ENCODE results near the gene ZNF385A. TPM values are rescaled to one million over a fixed set of nuclear protein-coding genes. Genes with fewer than 3 reads are reported as not detected.

The ZNF385A gene
- total and polyA plus RNA-seq, 2 experiments from 2014 or later, result 10.9 to 21.7 TPM

GRCh38 chr12:54401119-54401518 is 16.6 kb upstream of the ZNF385A start:
- Histone ChIP-seq H3K36me3 (ENCODE audit: insufficient read depth) (peaks cover 5% of the 10 kb centered on the region; the same call in 1 of the 2 replicates), H3K9me2 (ENCODE audit: insufficient read depth) (no peaks in the 10 kb centered on the region), H3K4me2 (no peak overlapping the region), H4K20me1 (replicated peaks; ENCODE audit: insufficient read depth) (no peaks in the 10 kb centered on the region), H3K79me2 (replicated peaks; ENCODE audit: insufficient read depth) (no peaks in the 10 kb centered on the region), H3K4me1 (ENCODE audit: insufficient read depth) (no peaks in the 10 kb centered on the region), H3K27me3 (ENCODE audit: insufficient read depth) (no peaks in the 10 kb centered on the region), H3K4me3 (no peak overlapping the region), H3F3A (replicated peaks; ENCODE audit: low read depth) (no peaks in the 10 kb centered on the region), H3K27ac (ENCODE audit: low read depth) (no peak overlapping the region), H2AFZ (no peak overlapping the region)
- peaks cover 6% of the 10 kb centered on the region; the same call in 2 of the 3 replicates for H3K4me1 Mint-ChIP-seq
- ATAC-seq, result no peak
- peaks cover 65% of the 10 kb centered on the region for H3K36me3 Mint-ChIP-seq (ENCODE audit: low read depth)
- no peak for DNase-seq (ENCODE audit: low spot score)
- no peaks in the 10 kb centered on the region for H3K9me3 Mint-ChIP-seq
- TF ChIP-seq ZNF462 (CRISPR knock-in tag; IDR thresholded peaks at IDR 0.05) (no peak), STAT1 (IDR thresholded peaks at IDR 0.05; ENCODE audit: unreplicated experiment) (no peak), EZH2 (IDR thresholded peaks at IDR 0.05; ENCODE audit: low read depth, unreplicated experiment) (no peak), EZH2phosphoT487 (IDR thresholded peaks at IDR 0.05; ENCODE audit: unreplicated experiment) (no peak), ZNF114 (CRISPR knock-in tag; IDR thresholded peaks at IDR 0.05) (no peak), ZNF331 (CRISPR knock-in tag; IDR thresholded peaks at IDR 0.05; ENCODE audit: low read depth) (no peak), POLR2AphosphoS5 (IDR thresholded peaks at IDR 0.05; ENCODE audit: low read depth) (no peak), NANOG (IDR thresholded peaks at IDR 0.05; ENCODE audit: borderline replicate concordance) (no peak), CTCF (conservative IDR thresholded peaks at IDR 0.05; ENCODE audit: low read depth in 2 of 2) (no peak), JUNB (IDR thresholded peaks at IDR 0.05; ENCODE audit: unreplicated experiment) (no peak), ETS1 (IDR thresholded peaks at IDR 0.05) (no peak), CREB1 (CRISPR knock-in tag; IDR thresholded peaks at IDR 0.05; ENCODE audit: low read depth) (no peak)
- TF ChIP-seq, protein P1, sequence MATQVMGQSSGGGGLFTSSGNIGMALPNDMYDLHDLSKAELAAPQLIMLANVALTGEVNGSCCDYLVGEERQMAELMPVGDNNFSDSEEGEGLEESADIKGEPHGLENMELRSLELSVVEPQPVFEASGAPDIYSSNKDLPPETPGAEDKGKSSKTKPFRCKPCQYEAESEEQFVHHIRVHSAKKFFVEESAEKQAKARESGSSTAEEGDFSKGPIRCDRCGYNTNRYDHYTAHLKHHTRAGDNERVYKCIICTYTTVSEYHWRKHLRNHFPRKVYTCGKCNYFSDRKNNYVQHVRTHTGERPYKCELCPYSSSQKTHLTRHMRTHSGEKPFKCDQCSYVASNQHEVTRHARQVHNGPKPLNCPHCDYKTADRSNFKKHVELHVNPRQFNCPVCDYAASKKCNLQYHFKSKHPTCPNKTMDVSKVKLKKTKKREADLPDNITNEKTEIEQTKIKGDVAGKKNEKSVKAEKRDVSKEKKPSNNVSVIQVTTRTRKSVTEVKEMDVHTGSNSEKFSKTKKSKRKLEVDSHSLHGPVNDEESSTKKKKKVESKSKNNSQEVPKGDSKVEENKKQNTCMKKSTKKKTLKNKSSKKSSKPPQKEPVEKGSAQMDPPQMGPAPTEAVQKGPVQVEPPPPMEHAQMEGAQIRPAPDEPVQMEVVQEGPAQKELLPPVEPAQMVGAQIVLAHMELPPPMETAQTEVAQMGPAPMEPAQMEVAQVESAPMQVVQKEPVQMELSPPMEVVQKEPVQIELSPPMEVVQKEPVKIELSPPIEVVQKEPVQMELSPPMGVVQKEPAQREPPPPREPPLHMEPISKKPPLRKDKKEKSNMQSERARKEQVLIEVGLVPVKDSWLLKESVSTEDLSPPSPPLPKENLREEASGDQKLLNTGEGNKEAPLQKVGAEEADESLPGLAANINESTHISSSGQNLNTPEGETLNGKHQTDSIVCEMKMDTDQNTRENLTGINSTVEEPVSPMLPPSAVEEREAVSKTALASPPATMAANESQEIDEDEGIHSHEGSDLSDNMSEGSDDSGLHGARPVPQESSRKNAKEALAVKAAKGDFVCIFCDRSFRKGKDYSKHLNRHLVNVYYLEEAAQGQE (IDR thresholded peaks at IDR 0.05; ENCODE audit: unreplicated experiment), result no peak
- H3K27ac Mint-ChIP-seq, result no peak overlapping the region
- H3K4me3 Mint-ChIP-seq, result no peak overlapping the region; the same call in 2 of the 3 replicates
- H3K27me3 Mint-ChIP-seq (ENCODE audit: insufficient read depth, low read depth, poor library complexity), result peaks cover 6% of the 10 kb centered on the region
